Lung (tissue), 10 donors: ENCODE measurements around the gene GTF2I. TPM values are rescaled to one million over a fixed set of nuclear protein-coding genes. Genes with fewer than 3 reads are reported as not detected.
A peak's percentile ranks its signal among the peaks of the same experiment; 100 is the strongest.
"Not testable (repeated sequence)": the region's sequence is repeated elsewhere in the genome, so short reads cannot be mapped to it uniquely, and the experiment has no call there.

ENCODE experiments used
- ATAC-seq: fragments of 200-7000 bp; cut with Tn5 transposase; one replicate; pipeline ENCODE4 v1.9.1; 2020; ENCODE audit warnings: moderate number of reproducible peaks; ENCODE audit not compliant: insufficient read depth, low FRiP score
- DNase-seq, 3 donors: peaks; one replicate each; pipeline ENCODE4 v3.0.0-alpha.2; 2013 to 2017
- H3K27ac ChIP-seq, 2 donors: one replicate each; pipeline ENCODE4 v1.5.1; 2013; ENCODE audit warnings: mild to moderate bottlenecking in 2 of 2, moderate library complexity in 2 of 2, control low read depth in 1 of 2, inconsistent platforms in 1 of 2, low read depth in 1 of 2, low read length in 1 of 2
- H3K27me3 ChIP-seq, 3 donors: one replicate each; pipeline ENCODE4 v1.5.1; 2013; ENCODE audit warnings: low read length in 2 of 3; ENCODE audit not compliant: control insufficient read depth in 3 of 3, insufficient read depth in 3 of 3
- H3K36me3 ChIP-seq, 4 donors: one replicate each; pipeline ENCODE4 v1.5.1; 2013; ENCODE audit warnings: low read length in 4 of 4, mild to moderate bottlenecking in 1 of 4, moderate library complexity in 1 of 4; ENCODE audit not compliant: control insufficient read depth in 4 of 4, insufficient read depth in 4 of 4
- H3K4me1 ChIP-seq, 5 donors: one replicate each; pipeline ENCODE4 v1.5.1; 2013; ENCODE audit warnings: low read length in 5 of 5, mild to moderate bottlenecking in 2 of 5, moderate library complexity in 1 of 5; ENCODE audit not compliant: control insufficient read depth in 5 of 5, insufficient read depth in 5 of 5
- H3K4me3 ChIP-seq: one replicate; pipeline ENCODE4 v1.5.1; 2013; ENCODE audit warnings: mild to moderate bottlenecking, control low read depth, moderate library complexity
- H3K9ac ChIP-seq, 2 donors: one replicate each; pipeline ENCODE4 v1.5.1; 2013; ENCODE audit warnings: low read length in 2 of 2, control low read depth in 1 of 2; ENCODE audit not compliant: insufficient read depth in 1 of 2
- H3K9me3 ChIP-seq, 4 donors: one replicate each; pipeline ENCODE4 v1.5.1; 2013; ENCODE audit warnings: low read length in 3 of 4, mild to moderate bottlenecking in 1 of 4, moderate library complexity in 1 of 4; ENCODE audit not compliant: control insufficient read depth in 4 of 4, insufficient read depth in 3 of 4
- WGBS, 2 donors: extraction: QIAGEN DNeasy Blood & Tissue Kit; methylation state at CpG; one replicate each; pipeline ENCODE4 v1.1.7; 2013; 5-methylcytosine and 5-hydroxymethylcytosine counted together
- polyA plus RNA-seq, 2 donors: library from polyadenylated mRNA; stranded (reverse); fragments of 200-250 nt; gene quantifications; one replicate each; pipeline ENCODE4 v1.2.1, GENCODE V29; 2013
- total RNA-seq, 2 donors: library from RNA; depleted of rRNA in 1 of 2; stranded (reverse); fragments of >200 nt in 1 of 2; gene quantifications; one replicate each; pipeline ENCODE4 v1.2.1, GENCODE V29; 2014 to 2021
- donor health status: Bipolar disorder and iron deficiency.
- donor health status: healthy.
- donor health status: DM: yes; HTN: yes; CAD: no.

The GTF2I gene
- total and polyA plus RNA-seq, 4 donors: 27.7 to 353 (median 138) TPM

DNA sequence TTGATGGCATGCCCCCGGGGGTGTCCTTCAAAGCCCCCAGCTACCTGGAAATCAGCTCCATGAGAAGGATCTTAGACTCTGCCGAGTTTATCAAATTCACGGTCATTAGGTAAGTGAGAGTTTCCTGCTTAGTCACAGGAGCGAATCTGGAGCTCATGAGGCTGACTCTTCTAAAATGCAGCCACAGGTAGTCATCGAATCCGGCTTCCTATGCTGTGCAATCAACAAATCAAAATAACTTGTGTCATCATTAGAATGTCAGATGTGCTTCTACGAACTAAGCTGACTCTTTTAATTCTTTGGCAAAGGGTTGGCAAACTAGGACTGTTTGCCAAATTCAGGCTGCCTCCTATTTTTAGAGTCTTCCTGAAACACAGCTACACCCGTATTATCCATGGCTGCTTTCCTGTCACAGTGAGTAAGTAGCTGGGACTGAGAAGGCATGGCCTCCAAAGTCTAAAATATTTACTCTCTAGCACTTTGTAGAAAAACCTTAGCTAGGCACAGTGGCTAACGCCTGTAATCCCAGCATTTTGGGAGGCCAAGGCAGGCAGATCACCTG lies 96.5 kb downstream of the GTF2I start:
- peak; percentile 19 for ATAC-seq
- not testable (repeated sequence) for H3K9me3 ChIP-seq, H3K27me3 ChIP-seq, H3K9ac ChIP-seq, H3K4me3 ChIP-seq, H3K4me1 ChIP-seq, H3K36me3 ChIP-seq, DNase-seq, H3K27ac ChIP-seq
- no CpG with 5 or more reads among the region's 9 CpGs for WGBS, 2 donors

DNA sequence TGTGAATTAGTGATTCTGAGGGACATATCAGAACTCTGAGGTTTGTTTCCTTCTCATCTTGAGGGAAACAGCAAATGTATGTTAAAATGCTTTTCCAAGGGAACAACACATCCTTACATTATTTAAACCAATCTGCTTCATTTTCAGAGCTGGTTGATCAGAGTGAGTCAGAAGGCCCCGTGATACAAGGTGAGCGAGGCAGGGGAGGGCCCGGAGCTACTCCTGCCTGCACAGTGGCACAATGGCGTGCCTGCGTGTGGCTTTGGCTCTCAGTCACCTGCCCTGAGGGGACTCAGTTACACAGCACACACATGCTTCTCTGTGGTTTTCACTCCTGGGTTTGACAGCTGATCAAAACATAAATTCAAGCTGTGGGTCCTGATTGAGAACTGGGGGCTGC lies 99.2 kb downstream of the GTF2I start:
- H3K9ac ChIP-seq, H3K4me1 ChIP-seq, H3K27me3 ChIP-seq, H3K27ac ChIP-seq, H3K4me3 ChIP-seq, H3K9me3 ChIP-seq, H3K36me3 ChIP-seq, DNase-seq, ATAC-seq: not testable (repeated sequence)
- no CpG with 5 or more reads among the region's 5 CpGs for WGBS, 2 donors

DNA sequence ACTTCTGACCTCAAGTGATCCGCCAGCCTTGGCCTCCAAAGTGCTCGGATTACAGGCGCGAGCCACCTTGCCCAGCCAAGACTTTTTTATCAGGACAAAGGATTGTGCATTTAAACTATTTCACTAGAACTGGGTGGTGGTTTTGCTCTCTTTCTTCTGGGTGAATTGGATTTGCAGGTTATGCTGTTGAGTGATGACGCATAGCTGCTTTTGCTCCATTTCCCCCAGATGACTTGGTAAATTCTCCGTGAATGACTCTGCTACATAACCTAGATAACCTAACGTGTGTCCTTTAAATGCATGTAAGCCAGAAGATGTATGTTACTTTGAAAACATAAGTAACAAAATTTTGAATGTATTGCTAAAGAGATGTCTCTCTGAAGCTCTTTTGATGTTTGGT lies 100.8 kb downstream of the GTF2I start:
- not testable (repeated sequence) for H3K27ac ChIP-seq, H3K9ac ChIP-seq, H3K4me3 ChIP-seq, ATAC-seq, H3K4me1 ChIP-seq, H3K9me3 ChIP-seq, H3K27me3 ChIP-seq, DNase-seq, H3K36me3 ChIP-seq
- WGBS, 2 donors: no CpG with 5 or more reads among the region's 7 CpGs

DNA sequence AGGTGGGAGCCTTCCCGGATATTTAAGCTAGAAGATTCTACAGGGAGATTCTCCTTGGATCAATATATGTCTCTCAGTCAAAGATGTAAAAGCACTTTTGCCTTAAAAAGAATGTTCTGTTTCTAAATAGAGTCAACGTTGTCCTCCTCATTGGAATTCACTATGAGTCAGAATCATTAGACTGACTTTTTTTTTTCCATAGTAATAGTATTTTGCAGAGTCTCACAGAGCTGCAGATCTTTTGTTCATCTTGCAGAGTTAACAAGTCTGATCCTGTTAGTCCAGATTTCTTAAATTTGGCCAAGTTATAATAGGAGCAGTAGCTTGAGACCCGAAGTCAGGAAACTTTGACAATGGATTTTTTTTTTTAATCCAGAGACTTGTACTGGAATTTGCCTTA lies 101.5 kb downstream of the GTF2I start:
- not testable (repeated sequence) for H3K4me3 ChIP-seq, ATAC-seq, H3K9ac ChIP-seq, H3K4me1 ChIP-seq, H3K27me3 ChIP-seq, H3K9me3 ChIP-seq, DNase-seq, H3K36me3 ChIP-seq, H3K27ac ChIP-seq
- WGBS, 2 donors: no CpG with 5 or more reads among the region's 3 CpGs

DNA sequence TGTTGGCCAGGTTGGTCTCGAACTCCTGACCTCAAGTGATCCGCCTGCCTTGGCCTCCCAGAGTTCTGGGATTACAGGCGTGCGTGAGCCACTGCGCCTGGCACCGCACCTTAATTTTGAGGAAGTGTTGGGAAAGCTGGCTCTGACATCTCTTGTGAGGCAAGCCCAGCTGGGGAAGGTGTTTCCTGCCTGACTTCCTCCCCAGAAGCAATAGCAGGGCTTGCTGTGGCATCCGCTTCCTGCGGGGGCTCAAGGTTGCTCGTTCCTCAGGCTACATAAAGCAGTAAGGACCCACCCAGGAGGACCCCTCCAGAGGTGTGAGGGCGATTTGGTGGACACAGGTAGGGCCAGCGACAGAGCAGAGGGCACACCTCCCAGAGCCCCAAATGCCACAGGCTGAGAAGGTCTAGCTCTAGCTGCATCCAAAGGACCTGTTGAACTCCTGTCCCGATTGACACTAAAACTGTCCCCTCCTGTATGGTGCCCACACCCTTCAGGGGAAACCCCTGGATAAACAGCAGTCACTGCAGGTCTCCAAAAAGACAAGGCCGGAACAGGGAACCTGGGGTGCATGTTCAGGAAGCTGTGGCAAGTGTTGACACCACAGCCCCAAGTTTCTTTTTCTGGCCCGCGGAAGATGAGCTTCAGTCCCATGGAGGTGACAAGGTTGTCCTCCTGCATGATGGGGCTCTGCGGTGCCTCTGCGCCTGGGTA lies 107.8 kb downstream of the GTF2I start:
- not testable (repeated sequence) for H3K9me3 ChIP-seq, H3K9ac ChIP-seq, H3K27ac ChIP-seq, H3K36me3 ChIP-seq, DNase-seq, H3K4me3 ChIP-seq, H3K4me1 ChIP-seq, H3K27me3 ChIP-seq, ATAC-seq
- no CpG with 5 or more reads among the region's 17 CpGs for WGBS, 2 donors

DNA sequence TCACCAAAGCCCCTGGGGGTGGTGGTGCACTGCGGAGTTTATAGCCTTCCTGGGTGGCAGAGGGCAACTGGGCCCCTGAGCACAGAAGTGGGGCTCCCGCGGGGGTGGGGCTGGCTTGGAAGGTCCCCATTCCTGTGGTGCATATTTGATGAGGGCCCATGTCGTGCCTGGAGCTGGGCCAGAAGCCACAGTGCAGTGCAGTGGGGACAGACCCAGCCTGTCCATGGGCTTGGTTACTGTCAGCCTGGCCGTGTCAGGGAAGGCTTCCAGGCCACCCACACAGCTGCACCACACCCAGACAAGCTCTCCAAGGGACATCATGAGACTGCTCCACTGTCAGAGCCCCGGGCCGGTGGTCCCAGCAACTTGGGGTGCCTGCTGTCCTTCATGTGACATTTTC lies 109.0 kb downstream of the GTF2I start:
- not testable (repeated sequence) for H3K4me3 ChIP-seq, DNase-seq, H3K9me3 ChIP-seq, H3K27me3 ChIP-seq, H3K27ac ChIP-seq, H3K9ac ChIP-seq, H3K36me3 ChIP-seq, H3K4me1 ChIP-seq
- ATAC-seq: peak; percentile 38
- 60% methylated on average over 1 of the region's 7 CpGs; no CpG with 5 or more reads in 1 of the 2 donors for WGBS, 2 donors

DNA sequence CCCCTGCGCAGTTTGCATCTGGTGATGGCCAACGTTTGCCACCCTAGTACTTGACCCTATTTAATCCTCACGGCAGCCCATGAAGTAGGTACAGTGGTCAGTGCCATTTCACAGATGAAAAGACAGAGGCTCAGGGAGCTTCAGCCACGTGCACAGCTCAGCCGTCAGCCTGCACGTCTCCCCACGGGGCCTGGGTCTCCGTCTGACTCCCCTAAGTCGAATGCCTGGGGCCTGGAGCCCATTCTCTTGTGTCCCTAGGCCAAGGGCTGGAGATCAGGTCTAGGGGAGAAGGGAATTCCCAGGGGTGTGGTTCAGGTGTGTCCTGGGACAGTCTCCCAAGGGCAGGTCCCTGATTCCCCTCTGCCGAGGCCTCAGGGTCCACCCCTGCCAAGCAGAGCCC lies 109.5 kb downstream of the GTF2I start:
- not testable (repeated sequence) for H3K27ac ChIP-seq, H3K4me3 ChIP-seq, H3K9ac ChIP-seq, H3K27me3 ChIP-seq, ATAC-seq, H3K9me3 ChIP-seq, H3K36me3 ChIP-seq, DNase-seq, H3K4me1 ChIP-seq
- WGBS, 2 donors: 81 to 91% methylated on average over 8 of the region's 10 CpGs

DNA sequence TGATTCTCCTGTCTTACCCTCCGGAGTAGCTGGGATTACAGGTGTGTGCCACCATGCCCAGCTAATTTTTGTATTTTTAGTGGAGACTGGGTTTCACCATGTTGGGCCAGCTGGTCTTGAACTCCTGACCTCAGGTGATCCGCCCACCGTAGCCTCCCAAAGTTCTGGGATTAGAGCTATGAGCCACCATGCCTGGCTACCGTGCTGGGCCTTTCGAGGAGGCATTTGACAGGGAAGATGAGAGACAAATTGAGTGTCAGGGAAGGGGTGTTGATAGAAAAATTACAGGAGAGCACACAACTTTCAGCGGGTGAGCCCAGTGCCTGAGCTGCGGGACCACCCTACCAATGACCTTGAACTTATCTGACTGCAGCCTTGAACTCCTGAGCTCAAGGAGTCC lies 112.5 kb downstream of the GTF2I start:
- H3K9ac ChIP-seq, DNase-seq, H3K36me3 ChIP-seq, H3K9me3 ChIP-seq, ATAC-seq, H3K4me1 ChIP-seq, H3K4me3 ChIP-seq, H3K27me3 ChIP-seq, H3K27ac ChIP-seq: not testable (repeated sequence)
- WGBS, 2 donors: 89 to 93% methylated on average over 4 of the region's 7 CpGs
